Measurements from ENCODE around the gene PWWP2B. TPM values are rescaled to one million over a fixed set of nuclear protein-coding genes. Genes with fewer than 3 reads are reported as not detected.

The PWWP2B gene
- total RNA-seq, 4 donors from 2014 or later = 28.3 to 33.1 (median 28.9) TPM

DNA sequence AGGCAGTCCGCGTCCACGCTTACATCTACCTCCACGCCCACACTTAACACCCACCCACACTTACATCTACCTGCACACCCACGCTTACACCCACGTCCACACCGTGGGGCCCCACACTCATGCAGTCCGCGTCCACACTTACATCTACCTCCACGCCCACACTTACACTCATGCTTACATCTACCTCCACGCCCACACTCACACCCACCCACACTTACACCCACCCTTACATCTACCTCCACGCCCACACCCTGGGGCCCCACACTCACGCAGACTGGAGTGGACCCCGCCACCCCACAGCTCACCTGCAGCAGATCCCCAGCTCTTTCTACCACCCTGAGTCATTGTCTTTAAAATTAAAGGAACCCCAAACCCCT, 32.4 kb upstream of the PWWP2B start:
- TF ChIP-seq POLR2A (IDR thresholded peaks at IDR 0.05) = no peak
- TF ChIP-seq, protein P1, sequence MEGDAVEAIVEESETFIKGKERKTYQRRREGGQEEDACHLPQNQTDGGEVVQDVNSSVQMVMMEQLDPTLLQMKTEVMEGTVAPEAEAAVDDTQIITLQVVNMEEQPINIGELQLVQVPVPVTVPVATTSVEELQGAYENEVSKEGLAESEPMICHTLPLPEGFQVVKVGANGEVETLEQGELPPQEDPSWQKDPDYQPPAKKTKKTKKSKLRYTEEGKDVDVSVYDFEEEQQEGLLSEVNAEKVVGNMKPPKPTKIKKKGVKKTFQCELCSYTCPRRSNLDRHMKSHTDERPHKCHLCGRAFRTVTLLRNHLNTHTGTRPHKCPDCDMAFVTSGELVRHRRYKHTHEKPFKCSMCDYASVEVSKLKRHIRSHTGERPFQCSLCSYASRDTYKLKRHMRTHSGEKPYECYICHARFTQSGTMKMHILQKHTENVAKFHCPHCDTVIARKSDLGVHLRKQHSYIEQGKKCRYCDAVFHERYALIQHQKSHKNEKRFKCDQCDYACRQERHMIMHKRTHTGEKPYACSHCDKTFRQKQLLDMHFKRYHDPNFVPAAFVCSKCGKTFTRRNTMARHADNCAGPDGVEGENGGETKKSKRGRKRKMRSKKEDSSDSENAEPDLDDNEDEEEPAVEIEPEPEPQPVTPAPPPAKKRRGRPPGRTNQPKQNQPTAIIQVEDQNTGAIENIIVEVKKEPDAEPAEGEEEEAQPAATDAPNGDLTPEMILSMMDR (IDR thresholded peaks at IDR 0.05) = no peak
- intact Hi-C loops (cut with DNase I; ENCODE audit: low total_unique reads) = no loop called here
- WGBS, 2 donors = 89 to 90% methylated on average over 14 of the region's 14 CpGs
- peak in 1 of 2 donors; percentile 77 for DNase-seq (ENCODE audit: low spot score in 2 of 2)
- no peak overlapping the region for H3K4me3 ChIP-seq (ENCODE audit: low read depth, poor library complexity, severe bottlenecking)

DNA sequence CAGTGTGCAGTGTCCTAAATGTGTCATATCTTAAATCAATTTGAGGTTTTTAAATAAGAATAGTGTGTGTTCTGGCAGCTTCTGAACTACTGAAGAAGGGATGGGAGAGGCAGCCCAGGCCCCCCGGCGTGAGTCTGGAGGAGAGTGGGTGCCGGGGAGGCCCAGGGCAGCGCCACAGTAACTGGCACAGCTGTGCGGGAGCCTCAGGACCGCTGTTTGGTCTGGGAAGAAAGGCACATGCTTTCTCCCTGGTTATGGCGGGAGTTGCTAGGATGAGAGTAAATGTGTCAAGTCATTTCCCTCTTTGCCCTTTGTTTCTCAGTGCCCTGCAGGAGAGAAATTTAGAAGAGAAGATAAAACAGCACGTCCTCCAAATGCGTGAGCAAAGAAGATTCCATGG, 31.9 kb upstream of the PWWP2B start:
- 92 to 94% methylated on average over 9 of the region's 9 CpGs for WGBS, 2 donors
- TF ChIP-seq, protein P1 (IDR thresholded peaks at IDR 0.05) = no peak
- TF ChIP-seq POLR2A (IDR thresholded peaks at IDR 0.05) = no peak
- peak in 1 of 2 donors; percentile 60 for DNase-seq (ENCODE audit: low spot score in 2 of 2)
- H3K4me3 ChIP-seq (ENCODE audit: low read depth, poor library complexity, severe bottlenecking) = no peak overlapping the region
- intact Hi-C loops (cut with DNase I; ENCODE audit: low total_unique reads) = no loop called here

DNA sequence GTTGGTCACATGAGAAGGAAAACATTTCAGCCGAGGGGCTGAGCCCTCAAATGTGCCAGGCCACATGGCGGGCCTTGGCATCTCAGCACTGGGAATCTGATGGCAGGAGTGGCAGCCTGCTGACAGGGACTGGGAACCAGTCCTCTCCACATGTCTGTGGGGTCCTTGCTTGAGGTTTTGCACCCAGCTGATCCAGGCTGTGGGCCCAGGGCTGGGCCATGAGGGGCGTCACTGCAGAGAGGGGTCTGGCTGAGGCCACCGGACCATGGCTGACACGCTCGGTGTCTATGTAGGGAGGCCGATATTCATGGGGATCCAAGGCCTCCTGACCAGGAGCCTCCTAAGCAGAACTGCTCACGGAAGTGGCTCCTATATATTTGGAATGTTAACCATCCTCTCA, 31.0 kb upstream of the PWWP2B start:
- WGBS, 2 donors = 92 to 94% methylated on average over 8 of the region's 8 CpGs
- DNase-seq (ENCODE audit: low spot score in 2 of 2) = peak in 1 of 2 donors; percentile 69
- TF ChIP-seq POLR2A (IDR thresholded peaks at IDR 0.05) = no peak
- TF ChIP-seq, protein P1 (IDR thresholded peaks at IDR 0.05) = no peak
- intact Hi-C loops (cut with DNase I; ENCODE audit: low total_unique reads) = no loop called here
- H3K4me3 ChIP-seq (ENCODE audit: low read depth, poor library complexity, severe bottlenecking) = no peak overlapping the region

DNA sequence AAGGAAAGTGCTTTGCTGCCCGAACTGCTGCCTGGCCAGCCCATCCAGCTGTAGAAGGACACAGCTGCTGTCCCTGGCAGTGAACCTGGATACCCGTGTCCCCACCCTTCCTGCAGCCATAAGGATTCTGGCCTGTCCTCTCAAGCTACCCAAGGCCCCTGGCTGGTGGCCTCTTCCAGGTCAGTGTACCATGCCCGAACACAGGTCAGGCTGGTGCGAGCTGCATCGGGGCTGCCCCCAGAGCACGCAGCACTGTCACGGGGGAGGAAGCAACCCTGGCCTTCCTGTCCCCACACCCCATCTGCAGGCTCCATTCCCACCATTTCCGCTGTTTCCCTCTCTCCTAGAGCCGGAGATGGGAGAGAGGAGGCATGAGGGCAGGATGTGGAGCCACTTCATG, 30.5 kb upstream of the PWWP2B start:
- intact Hi-C loops (cut with DNase I; ENCODE audit: low total_unique reads) = no loop called here
- H3K4me3 ChIP-seq (ENCODE audit: low read depth, poor library complexity, severe bottlenecking) = no peak overlapping the region
- 77 to 88% methylated on average over 9 of the region's 9 CpGs for WGBS, 2 donors
- peak in 1 of 2 donors; percentile 77 for DNase-seq (ENCODE audit: low spot score in 2 of 2)
- no peak for TF ChIP-seq POLR2A (IDR thresholded peaks at IDR 0.05)
- TF ChIP-seq, protein P1 (IDR thresholded peaks at IDR 0.05) = no peak

DNA sequence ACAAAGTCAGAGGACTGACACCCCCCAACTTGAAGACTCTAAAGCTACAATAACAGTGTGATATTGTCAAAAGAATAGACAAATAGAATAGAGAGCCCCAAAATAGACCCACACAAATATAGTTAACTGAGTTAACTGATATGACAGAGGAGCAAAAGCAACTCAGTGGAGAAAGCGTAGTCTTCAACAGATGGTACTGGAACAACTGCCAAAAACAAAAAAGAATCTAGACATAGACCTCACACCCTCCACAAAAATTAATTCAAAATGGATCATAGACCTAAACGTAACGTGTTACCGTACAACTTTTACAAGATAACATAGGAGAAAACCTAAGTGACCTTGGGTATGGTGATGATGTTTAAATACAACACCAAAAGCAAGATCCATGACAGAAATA, 28.6 kb upstream of the PWWP2B start:
- no peak overlapping the region for H3K4me3 ChIP-seq (ENCODE audit: low read depth, poor library complexity, severe bottlenecking)
- DNase-seq (ENCODE audit: low spot score in 2 of 2) = no peak
- TF ChIP-seq, protein P1 (IDR thresholded peaks at IDR 0.05) = no peak
- TF ChIP-seq POLR2A (IDR thresholded peaks at IDR 0.05) = no peak
- WGBS, 2 donors = 73 to 92% methylated on average over 4 of the region's 4 CpGs
- intact Hi-C loops (cut with DNase I; ENCODE audit: low total_unique reads) = no loop called here

DNA sequence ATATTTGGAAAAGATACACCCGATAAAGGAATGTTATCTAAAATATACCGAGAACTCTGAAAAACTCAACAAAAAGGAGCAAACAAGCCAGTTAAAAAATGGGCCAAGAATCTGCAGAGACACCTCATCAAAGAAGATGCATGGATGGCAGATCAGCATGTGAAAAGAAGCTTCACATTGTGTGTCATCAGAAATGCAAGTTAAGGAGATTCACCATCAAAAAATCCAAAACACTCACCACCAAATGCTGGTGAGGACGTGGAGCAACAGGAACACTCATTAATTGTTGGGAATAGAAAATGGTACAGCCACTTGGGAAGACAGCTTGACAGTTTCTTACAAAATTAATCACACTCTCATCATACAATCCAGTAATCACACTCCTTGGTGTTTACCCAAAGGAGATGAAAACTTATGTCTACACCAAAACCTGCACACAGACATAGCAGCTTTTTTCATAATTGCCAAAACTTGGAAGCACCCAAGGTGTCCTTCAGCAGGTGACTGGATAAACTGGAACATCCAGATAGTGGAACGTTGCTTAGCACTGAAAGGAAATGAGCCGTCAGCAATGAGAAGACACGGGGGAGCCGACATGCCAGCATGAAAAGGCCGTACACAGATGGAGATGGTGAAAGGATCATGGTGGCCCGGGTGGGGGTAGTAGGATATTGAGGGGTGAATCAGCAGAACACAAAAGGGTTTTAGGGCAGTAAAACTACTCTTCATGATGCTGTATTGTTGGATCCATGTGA, 27.9 kb upstream of the PWWP2B start:
- intact Hi-C loops (cut with DNase I; ENCODE audit: low total_unique reads) = no loop called here
- no peak for DNase-seq (ENCODE audit: low spot score in 2 of 2)
- no peak for TF ChIP-seq POLR2A (IDR thresholded peaks at IDR 0.05)
- TF ChIP-seq, protein P1 (IDR thresholded peaks at IDR 0.05) = no peak
- H3K4me3 ChIP-seq (ENCODE audit: low read depth, poor library complexity, severe bottlenecking) = no peak overlapping the region
- WGBS, 2 donors = 74 to 77% methylated on average over 9 of the region's 9 CpGs
